HFFc6 (cell line): ENCODE data around the gene MX1. TPM values are rescaled to one million over a fixed set of nuclear protein-coding genes. Genes with fewer than 3 reads are reported as not detected.
"Not testable (repeated sequence)": the region's sequence is repeated elsewhere in the genome, so short reads cannot be mapped to it uniquely, and the experiment has no call there.

Experiments
- DNase-seq: peaks from one replicate; pipeline ENCODE4 v3.0.0-alpha.2; 2018
- H3K27ac Mint-ChIP-seq: 2 replicates; pipeline ENCODE4 v1.8.0; 2020; ENCODE audit warnings: mild to moderate bottlenecking, mixed read lengths
- H3K27me3 Mint-ChIP-seq: 2 replicates; pipeline ENCODE4 v1.8.0; 2021; ENCODE audit warnings: mild to moderate bottlenecking, moderate library complexity, mixed read lengths; ENCODE audit not compliant: insufficient read depth
- H3K36me3 Mint-ChIP-seq: 2 replicates; pipeline ENCODE4 v1.8.0; 2021; ENCODE audit warnings: low read depth, mixed read lengths
- H3K4me1 Mint-ChIP-seq: 2 replicates; pipeline ENCODE4 v1.8.0; 2020; ENCODE audit warnings: low read depth, mixed read lengths
- H3K4me3 Mint-ChIP-seq: 2 replicates; pipeline ENCODE4 v1.8.0; 2020; ENCODE audit warnings: mild to moderate bottlenecking, moderate library complexity, mixed read lengths
- H3K9me3 Mint-ChIP-seq: 2 replicates; pipeline ENCODE4 v1.8.0; 2020; ENCODE audit warnings: mild to moderate bottlenecking, mixed read lengths
- CTCF ChIP-seq: fragments of 200-600 bp; sonication (generic); IDR thresholded peaks from 2 replicates; pipeline ENCODE4 v1.5.0; 2021; ENCODE audit warnings: antibody characterized with exemption, mild to moderate bottlenecking
- total RNA-seq, 6 experiments: library from RNA; stranded (reverse); fragmentation: NEBNext Ultra II Directional; extraction: Animal tissue kit (Norgen Biotek cat#: 25700); gene quantifications; 2 replicates in 1 of 6; 3 replicates in 5 of 6; pipeline ENCODE4 v1.2.3, GENCODE V29; 2021

The MX1 gene
- total RNA-seq, 6 experiments from 2014 or later = 0.61 to 1.2 (median 0.85) TPM

GRCh38 chr21:41407541-41408460 is 18.2 kb upstream of the MX1 start:
- no peak for TF ChIP-seq CTCF
- H3K36me3 Mint-ChIP-seq = no peaks in the 10 kb centered on the region
- no peak overlapping the region for H3K4me3 Mint-ChIP-seq
- H3K27ac Mint-ChIP-seq = no peak overlapping the region
- no peak for DNase-seq
- H3K9me3 Mint-ChIP-seq = peaks cover 6% of the 10 kb centered on the region; the same call in 1 of the 2 replicates
- peaks cover 18% of the 10 kb centered on the region for H3K27me3 Mint-ChIP-seq
- H3K4me1 Mint-ChIP-seq = no peaks in the 10 kb centered on the region

- Mint-ChIP-seq H3K4me3 (no peak overlapping the region), H3K27me3 (peaks cover 18% of the 10 kb centered on the region), H3K27ac (no peak overlapping the region), H3K36me3 (no peaks in the 10 kb centered on the region), H3K9me3 (peaks cover 6% of the 10 kb centered on the region; the same call in 1 of the 2 replicates), H3K4me1 (no peaks in the 10 kb centered on the region)
- no peak for TF ChIP-seq CTCF
- no peak for DNase-seq
Observed at GRCh38 chr21:41410361-41410760, 15.7 kb upstream of the MX1 start.

- Mint-ChIP-seq H3K27ac (no peak overlapping the region), H3K9me3 (peaks cover 6% of the 10 kb centered on the region; the same call in 1 of the 2 replicates), H3K4me3 (no peak overlapping the region), H3K27me3 (peaks cover 17% of the 10 kb centered on the region), H3K4me1 (no peaks in the 10 kb centered on the region), H3K36me3 (no peaks in the 10 kb centered on the region)
- no peak for TF ChIP-seq CTCF
- no peak for DNase-seq
Observed at GRCh38 chr21:41410767-41411448, 15.1 kb upstream of the MX1 start.

- Mint-ChIP-seq H3K4me1 (no peaks in the 10 kb centered on the region), H3K27ac (no peak overlapping the region), H3K4me3 (no peak overlapping the region), H3K9me3 (peaks cover 6% of the 10 kb centered on the region; the same call in 1 of the 2 replicates), H3K36me3 (no peaks in the 10 kb centered on the region), H3K27me3 (peaks cover 16% of the 10 kb centered on the region)
- TF ChIP-seq CTCF = no peak; the same call in 1 of the 2 replicates
- DNase-seq = no peak
Observed at GRCh38 chr21:41411449-41412089, 14.5 kb upstream of the MX1 start.

GRCh38 chr21:41417505-41417904 is 8.5 kb upstream of the MX1 start:
- H3K27me3 Mint-ChIP-seq, H3K4me3 Mint-ChIP-seq, H3K36me3 Mint-ChIP-seq, H3K9me3 Mint-ChIP-seq, DNase-seq, H3K27ac Mint-ChIP-seq: not testable (repeated sequence)
- peaks cover 16% of the 10 kb centered on the region for H3K4me1 Mint-ChIP-seq
